ENCODE measurements around the gene AKR1A1.
"Not testable (repeated sequence)": the region's sequence is repeated elsewhere in the genome, so short reads cannot be mapped to it uniquely, and the experiment has no call there.

Gene AKR1A1

DNA sequence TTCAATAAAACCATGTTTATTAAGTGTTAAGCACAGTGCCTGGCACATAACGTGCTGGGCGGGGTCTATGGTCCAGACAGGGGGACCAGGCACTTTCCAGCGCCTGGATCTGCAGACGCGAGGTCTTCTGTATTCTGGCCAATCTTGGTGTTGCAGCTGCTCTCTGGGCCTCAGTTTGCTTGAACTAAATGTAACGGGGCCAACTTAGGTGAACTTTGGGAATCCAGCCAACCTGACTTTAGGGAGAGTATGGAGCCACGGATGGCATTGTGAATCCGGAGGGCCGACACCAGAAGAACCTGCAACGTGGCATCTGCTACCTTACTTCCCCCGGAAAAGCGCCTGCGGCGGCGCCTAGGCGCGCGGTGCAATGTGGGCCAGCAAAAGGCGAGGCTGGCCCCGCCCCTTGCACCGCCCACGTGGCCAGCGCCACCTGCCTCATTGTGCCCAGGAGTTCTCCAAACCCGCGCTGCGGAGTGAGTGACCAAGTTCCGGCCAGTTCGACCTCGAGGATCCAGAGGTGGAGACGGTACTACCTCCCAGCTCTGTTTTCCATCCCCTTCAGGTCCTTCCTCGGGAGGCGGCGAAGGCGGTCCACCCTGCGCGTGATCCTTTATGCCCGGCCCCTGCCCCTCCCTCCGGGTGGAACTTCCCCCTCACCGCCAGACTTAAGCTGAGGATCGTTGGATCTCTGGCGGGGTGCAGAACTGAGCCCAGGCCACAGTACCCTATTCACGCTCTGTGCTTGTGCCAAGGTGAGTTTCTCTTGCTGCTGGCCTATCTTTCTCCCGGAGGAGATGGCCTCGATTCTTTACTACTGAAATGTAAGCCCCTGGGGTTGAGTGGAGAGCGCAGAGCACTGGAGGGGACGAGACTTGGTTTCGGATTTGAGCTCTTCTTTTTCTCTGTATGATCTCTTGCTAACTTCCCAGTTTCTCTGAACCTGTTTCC, at the start of gene AKR1A1:
Gene AKR1A1 (plus strand): TSS at position 426 of the 951 bp plus-strand sequence. CDS start 10,969 bp downstream, outside the sequence.
- peak; percentile 83 to 85 for DNase-seq

DNA sequence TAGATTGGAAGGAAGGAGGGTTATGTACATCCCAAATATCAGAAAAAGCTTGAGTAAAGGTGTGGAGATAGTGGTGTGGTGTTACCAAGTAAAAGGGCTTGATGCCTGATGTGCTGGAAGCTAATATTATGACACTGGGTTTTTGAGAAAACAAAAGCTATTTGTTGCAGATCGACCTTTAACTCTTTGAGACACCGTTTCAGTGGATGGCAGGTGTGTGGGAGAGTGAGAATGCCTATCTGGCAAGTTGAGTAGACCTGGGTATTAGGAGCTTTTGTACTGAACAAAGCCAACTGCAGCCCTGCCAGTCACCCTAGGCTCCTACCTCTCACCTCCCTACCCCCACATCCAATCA, 49.1 kb upstream of the AKR1A1 start:
- no peak for DNase-seq

DNA sequence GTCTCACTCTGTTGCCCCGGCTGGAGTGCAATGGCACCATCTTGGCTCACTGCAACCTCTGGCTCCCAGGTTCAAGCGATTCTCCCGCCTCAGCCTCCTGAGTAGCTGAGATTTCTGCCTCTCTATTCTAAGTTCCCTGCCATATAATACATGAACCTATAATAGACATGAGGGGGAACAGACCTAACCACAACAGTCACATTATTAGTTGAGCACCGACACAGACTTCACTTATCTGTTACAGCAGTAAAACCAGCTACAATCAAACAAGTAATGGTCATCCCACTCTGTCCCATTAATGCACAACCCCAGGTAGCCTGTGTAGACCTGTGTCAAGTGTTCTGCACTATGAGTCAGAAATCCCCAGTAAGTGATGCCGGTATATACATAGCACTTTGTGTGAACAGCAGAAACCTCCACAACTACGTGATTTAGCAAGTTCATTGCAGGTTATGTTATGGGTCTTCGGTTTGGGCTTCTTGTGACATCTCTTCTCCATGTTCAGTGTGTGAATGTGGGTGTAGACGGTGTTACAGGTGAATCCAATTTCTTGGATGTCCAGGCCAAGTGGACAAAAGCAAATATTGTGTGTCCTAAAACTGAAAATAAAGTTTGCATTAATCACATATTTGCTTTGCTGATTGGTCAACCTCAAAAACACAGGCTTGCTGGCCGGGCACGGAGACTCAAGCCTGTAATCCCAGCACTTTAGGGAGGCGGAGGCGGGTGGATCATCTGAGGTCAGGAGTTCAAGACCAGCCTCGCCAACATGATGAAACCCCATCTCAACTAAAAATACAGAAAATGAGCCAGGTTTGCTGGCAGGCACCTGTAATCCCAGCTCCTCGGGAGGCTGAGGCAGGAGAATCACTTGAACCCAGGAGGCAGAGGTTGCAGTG, 46.9 kb upstream of the AKR1A1 start:
- no peak for DNase-seq

DNA sequence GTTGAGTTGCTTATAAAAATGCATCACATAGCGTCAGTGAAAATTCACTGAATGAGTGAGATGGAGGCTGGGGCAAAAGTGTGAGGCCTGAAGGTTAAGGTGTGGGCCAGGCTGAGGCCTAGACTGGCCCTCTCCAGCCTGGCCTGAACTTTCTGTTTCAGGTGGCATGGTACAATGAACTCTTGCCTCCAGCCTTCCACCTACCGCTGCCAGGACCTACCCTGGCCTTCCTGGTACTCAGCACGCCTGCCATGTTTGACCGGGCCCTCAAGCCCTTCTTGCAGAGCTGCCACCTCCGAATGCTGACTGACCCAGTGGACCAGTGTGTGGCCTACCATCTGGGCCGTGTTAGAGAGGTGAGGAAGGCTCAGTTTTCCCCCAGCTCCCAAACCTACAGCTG, 43.4 kb upstream of the AKR1A1 start:
- DNase-seq = no peak

DNA sequence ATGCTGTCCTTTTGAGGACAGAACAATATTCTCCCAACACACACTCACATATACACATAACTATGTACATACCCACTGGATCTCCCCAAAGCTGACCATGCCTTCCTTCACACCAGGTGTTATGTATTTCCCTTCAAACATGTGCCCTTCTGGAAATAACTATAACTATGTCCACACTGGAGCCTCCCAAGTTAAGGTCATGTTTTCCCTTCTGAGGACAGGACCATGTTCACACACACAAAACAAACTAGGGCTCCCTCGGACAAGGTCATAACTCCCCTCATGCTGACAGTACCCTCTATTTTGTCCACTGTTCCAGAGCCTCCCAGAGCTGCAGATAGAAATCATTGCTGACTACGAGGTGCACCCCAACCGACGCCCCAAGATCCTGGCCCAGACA, 42.7 kb upstream of the AKR1A1 start:
- DNase-seq = no peak

DNA sequence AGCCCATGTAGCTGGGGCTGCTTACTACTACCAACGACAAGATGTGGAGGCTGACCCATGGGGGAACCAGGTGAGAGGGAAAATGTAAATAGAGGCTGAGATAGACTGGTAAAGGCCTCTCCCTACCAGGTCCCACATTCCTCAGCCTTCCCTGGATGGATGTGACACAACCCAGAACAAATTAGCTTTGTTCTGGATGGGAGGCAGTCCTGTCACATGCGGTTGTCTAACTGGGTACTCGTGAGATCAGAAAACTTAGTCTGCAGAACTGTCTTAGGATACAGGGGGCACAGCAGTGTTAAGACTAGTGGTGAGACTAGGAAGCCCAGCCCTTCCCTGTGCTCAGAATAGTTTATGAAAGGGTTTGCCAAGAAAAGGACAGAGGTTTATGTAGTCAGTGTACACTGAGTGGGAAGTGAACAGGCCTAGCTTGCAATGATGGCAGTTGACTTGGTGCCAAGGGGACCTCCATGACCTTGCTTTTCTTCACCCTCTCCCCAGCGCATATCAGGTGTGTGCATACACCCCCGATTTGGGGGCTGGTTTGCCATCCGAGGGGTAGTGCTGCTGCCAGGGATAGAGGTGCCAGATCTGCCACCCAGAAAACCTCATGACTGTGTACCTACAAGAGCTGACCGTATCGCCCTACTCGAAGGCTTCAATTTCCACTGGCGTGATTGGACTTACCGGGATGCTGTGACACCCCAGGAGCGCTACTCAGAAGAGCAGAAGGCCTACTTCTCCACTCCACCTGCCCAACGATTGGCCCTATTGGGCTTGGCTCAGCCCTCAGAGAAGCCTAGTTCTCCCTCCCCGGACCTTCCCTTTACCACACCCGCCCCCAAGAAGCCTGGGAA, 42.1 kb upstream of the AKR1A1 start:
- no peak for DNase-seq

DNA sequence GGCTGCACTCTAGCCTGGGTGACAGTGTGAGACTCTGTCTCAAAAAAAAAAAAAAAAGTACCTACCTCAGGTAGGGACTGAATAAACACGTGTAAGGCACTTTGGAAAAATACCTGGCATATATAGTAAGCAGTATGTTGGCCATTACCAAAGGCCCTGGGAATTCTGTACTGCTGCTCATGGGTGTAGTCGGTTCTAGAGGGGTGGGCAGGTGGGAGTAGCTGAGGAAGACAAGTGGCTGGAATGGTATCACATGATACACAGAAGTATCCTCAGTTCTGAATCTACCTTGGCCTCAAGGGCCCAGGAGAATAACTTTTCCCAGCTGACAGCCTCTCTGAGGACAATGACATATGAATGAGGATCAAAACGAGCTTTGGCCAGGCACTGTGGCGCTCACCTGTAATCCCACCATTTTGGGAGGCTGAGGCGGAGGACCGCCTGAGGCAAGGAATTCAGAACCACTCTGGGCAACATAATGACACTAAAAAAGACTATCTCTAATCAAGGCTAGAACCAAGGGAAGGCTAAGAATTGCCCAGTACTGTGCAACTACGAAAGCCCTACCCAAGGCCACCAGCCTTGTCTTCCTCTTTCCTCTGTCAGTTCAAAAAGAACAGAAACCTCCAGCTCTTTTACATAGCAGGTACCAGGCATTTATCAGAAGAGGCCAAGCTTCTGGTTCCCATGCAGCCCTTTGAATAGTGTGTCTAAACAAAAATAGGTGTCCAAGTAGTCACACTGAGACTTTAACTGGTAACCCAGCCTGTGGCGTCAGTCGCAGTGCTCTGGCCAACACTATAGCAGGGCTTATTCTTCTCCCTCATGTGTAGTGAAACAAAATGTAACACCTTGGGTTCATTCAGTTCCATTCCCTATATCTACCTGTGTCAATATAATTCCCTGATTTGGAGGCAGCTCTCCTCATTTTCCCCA, 40.3 kb upstream of the AKR1A1 start:
- DNase-seq = no peak

DNA sequence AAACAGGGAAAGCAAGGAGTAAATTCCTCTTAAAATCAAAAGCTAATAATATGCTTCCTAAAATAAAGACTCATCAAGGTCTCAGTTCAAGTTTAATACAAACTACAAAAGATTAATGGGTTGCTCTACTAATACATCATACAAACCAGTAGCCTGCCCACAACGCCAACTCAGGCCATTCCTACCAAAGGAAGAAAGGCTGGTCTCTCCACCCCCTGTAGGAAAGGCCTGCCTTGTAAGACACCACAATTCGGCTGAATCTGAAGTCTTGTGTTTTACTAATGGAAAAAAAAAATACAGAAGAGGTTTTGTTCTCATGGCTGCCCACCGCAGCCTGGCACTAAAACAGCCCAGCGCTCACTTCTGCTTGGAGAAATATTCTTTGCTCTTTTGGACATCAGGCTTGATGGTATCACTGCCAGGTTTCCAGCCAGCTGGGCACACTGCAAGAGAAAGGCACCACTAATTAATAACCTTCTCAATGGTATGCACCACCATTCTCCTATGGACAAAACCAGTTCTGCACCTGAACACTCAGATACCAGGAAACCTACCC, 39.6 kb upstream of the AKR1A1 start:
- DNase-seq = no peak

DNA sequence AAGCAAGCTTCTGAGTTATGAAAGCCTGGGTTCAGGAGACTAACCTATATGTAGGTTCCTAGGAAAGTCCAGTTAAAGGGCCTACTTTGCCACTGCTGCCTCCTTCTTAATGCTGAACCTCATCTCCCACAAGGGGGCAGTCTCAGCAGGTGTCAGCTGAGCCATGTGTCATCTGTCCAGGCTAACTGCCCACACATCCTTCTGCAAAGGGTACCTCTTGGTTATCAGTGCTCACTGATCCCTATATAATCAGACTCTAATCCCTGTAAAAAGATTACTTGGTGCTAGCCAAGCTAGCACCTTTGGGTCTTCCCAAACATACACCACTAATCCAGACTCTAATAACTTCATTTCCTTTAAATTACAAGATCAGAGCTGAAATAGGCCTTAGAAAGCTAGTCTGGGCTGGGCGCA, 38.0 kb upstream of the AKR1A1 start:
- DNase-seq = peak; percentile 48 to 50

DNA sequence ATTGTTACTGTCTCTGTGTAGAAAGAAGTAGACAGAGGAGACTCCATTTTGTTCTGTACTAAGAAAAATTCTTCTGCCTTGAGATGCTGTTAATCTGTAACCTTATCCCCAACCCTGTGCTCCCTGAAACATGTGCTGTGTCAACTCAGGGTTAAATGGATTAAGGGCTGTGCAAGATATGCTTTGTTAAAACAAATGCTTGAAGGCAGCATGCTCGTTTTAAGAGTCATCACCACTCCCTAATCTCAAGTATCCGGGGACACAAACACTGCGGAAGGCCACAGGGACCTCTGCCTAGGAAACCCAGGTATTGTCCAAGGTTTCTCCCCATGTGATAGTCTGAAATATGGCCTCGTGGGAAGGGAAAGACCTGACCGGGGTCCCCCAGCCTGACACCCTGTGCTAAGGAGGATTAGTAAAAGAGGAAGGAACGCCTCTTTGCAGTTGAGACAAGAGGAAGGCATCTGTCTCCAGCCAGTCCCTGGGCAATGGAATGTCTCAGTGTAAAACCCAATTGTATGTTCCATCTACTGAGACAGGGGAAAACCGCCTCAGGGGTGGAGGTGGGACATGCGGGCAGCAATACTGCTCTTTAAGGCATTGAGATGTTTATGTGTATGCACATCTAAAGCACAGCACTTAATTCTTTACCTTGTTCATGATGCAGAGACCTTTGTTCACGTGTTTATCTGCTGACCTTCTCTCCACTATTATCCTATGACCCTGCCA, 36.9 kb upstream of the AKR1A1 start:
- not testable (repeated sequence) for DNase-seq

DNA sequence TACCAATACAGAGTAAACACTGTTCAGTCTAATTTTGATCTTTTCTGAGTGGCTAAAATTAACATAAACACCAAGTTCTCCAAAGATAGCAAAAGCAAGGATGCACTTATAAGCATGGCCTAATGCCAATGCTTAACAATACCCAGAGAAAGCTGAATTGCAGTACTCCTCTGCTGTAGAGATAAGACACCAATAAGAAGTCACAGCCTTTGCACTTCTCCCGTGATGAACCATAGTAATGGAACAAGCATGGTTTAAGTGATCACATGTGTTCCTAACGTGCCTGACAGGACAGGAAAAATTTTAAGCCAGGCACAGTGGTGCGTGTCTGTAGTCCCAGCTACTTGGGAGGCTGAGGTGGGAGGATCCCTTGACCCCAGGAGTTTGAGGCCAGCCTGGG, 34.6 kb upstream of the AKR1A1 start:
- DNase-seq = no peak

DNA sequence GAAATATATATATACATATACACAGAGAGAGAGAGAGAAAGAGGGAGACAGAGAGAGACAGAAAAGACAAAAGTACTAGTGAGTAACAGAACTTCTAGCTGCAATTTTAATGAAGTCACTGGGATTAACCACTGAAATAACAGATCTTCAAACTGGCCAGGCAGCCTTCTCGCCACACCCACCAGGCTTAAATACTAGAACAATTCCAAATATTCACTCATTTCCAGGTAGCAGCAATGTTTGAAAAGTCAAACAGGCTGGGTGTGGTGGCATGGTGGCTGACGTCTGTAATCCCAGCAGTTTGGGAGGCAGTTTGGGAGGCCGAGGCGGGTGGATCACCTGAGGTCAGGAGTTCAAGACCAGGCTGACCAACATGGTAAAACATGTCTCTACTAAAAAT, 34.2 kb upstream of the AKR1A1 start:
- DNase-seq = no peak

DNA sequence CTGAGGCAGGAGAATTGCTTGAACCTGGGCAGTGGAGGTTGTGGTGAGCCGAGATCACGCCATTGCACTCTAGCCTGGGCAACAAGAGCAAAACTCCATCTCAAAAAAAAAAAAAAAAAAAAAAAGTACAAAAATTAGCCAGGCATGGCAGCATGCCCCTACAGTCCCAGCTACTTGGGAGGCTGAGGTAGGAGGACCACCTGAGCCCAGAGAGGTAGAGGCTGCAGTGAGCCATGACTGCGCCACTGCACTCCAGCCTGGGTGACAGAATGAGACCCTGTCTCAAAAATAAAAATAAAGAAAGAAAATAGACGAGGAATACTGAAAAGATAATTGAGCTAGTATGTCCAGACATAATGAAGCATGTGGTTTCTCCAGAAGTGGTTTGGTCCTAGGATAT, 32.3 kb upstream of the AKR1A1 start:
- not testable (repeated sequence) for DNase-seq

DNA sequence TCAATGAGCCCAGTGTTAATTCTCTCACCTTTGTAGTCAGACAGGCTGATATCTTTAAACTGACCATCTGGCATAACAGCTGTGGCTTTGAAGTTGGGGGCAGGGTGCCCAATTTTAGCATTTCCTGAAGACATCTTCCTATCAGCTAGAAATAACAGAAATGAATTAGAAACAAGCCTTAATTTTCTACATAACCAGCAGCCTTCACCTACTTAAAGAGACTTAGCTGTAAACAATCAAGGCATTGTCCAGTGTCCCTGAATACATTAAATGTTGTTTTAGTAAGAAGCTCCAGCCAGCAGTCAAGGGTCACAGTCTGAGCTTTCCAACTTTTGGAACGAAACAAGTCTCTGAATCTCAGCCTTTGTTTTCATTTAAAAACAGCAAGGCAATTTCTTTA, 31.7 kb upstream of the AKR1A1 start:
- DNase-seq = no peak

DNA sequence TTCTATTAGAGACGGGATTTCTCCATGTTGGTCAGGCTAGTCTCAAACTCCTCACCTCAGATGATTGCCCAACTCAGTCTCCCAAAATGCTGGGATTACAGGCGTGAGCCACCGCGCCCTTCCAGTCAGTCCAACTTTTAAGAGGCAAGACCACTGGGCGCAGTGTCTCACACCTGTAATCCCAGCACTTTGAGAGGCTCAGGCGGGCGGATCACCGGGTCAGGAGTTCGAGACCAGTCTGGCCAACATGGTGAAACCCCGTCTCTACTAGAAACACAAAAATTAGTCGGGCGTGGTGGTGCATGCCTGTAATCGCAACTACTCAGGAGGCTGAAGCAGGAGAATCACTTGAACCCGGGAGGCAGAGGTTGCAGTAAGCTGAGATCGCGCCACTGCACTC, 30.9 kb upstream of the AKR1A1 start:
- DNase-seq = not testable (repeated sequence)

DNA sequence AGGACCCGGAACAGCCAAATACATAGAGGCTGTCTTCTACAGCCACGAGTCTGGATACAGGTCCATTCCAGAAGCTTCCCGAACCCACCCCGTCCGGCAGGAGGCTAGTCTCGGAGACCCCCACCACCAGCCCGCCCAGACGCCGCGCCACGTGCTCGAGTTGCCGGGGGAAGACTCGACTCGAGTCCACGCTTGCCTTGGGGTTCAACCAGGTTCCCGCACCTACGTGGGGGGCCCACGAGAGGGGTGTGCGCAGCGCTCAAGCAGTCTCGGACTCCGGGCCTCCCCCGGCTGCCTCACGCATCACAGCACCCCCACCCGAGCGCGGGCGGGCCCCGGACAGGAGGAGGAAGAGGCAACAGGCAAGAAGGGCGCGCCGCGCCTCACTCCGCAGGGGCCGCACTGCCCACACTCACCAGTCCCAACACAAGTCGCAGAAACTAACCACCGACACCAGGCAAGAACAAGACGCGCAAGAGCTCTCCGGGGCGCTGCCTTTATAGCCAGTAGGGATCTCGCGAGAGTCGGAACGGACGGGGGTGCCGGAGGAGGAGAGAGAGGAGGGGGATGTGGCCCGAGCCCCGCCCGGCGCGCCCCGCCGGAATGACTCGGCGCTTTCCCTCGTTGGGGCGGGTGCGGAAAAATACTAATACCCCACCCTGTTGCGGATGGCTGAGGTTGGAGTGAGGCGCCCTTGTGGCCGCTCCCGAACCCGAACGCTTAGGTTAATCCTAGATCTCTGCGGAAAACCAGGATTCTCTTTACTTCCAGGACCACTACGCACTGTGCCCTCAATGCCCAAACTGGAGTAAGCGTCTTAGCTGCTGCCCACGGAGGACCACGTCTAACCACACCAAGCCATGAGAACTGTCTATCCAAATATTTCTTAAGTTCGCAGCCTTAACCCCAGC, 29.0 kb upstream of the AKR1A1 start, which contains the start of gene PRDX1:
Gene PRDX1 (minus strand): TSS at position 472 of the 911 bp plus-strand sequence. CDS start 2,841 bp downstream, outside the sequence.
- peak; percentile 98 for DNase-seq

DNA sequence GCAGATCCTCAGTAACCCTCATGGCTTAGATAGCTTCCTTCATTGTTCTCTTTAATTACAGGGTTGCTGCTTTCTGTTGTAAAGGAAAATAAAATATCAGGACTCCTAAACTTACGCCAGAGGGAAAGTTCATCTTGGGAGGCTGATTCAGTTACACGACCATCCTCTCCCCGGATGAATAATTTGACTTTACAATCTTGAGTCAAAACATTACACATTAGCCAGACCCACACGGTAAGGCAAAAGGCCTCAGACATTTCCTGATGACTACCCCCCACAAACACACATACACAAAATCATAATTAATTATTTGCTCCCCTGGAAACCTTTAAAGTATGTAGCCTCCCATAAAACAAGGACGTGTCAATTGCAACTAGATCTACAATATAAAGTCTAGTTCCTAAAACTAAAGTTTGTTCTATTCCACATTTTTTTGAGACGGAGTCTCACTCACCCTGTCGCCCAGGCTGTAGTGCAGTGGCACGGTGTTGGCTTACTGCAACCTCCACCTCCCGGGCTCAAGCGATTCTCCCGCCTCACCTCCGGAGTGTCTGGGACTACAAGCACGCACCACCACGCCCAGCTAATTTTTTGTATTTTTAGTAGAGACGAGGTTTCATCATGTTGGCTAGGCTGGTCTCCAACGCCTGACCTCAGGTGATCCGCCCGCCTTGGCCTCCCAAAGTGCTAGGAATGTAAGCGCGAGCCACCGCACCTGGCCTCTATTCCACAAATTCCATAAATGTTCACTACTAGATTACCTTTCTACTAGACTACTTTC, 28.1 kb upstream of the AKR1A1 start:
- no peak for DNase-seq

DNA sequence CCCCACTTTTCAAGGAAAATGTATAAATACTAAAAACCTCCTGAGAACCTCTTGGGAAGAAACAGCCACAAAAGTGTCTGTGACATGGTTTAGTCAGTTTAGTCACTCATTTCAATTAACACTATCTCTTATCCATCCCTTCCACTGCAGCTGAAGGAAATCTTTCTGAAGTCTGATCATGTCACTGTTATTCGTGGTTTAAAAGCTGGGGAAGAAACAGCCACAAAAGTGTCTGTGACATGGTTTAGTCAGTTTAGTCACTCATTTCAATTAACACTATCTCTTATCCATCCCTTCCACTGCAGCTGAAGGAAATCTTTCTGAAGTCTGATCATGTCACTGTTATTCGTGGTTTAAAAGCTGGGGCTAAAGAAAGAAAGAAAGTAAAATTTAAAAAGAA, 27.1 kb upstream of the AKR1A1 start:
- DNase-seq = not testable (repeated sequence)
